Measurements from ENCODE around the gene PLXND1. TPM values are rescaled to one million over a fixed set of nuclear protein-coding genes. Genes with fewer than 3 reads are reported as not detected.

The PLXND1 gene
- total RNA-seq, 1 donor from 2014 or later: 233 TPM

GRCh38 chr3:129527262-129527661, 79.2 kb downstream of the PLXND1 start:
- no peaks in the 10 kb centered on the region for H3K27me3 ChIP-seq (ENCODE audit: low read depth)
- H3K4me1 ChIP-seq: no peaks in the 10 kb centered on the region
- no peak overlapping the region for H3K4me3 ChIP-seq
- no peaks in the 10 kb centered on the region for H3K9me3 ChIP-seq
- no peaks in the 10 kb centered on the region for H3K36me3 ChIP-seq
- DNase-seq: no peak
- no peak for TF ChIP-seq CTCF (IDR thresholded peaks at IDR 0.05)
- ATAC-seq: no peak
- no peak overlapping the region for H3K27ac ChIP-seq
- intact Hi-C loops (cut with DNase I): no loop called here

- peak; percentile 71 to 78 for ATAC-seq
- Histone ChIP-seq H3K27ac (no peak overlapping the region), H3K27me3 (ENCODE audit: low read depth) (no peaks in the 10 kb centered on the region), H3K4me3 (no peak overlapping the region), H3K36me3 (no peaks in the 10 kb centered on the region), H3K9me3 (no peaks in the 10 kb centered on the region), H3K4me1 (no peaks in the 10 kb centered on the region)
- TF ChIP-seq CTCF (IDR thresholded peaks at IDR 0.05): no peak
- intact Hi-C loops (cut with DNase I): no loop called here
- no peak for DNase-seq
These were observed 80.2 kb downstream of the PLXND1 start for GRCh38 chr3:129526121-129526900.

- Histone ChIP-seq H3K27me3 (ENCODE audit: low read depth) (no peaks in the 10 kb centered on the region), H3K36me3 (no peaks in the 10 kb centered on the region), H3K27ac (no peak overlapping the region), H3K4me1 (no peaks in the 10 kb centered on the region), H3K4me3 (no peak overlapping the region), H3K9me3 (no peaks in the 10 kb centered on the region)
- TF ChIP-seq CTCF (IDR thresholded peaks at IDR 0.05): no peak
- ATAC-seq: no peak
- intact Hi-C loops (cut with DNase I): no loop called here
- no peak for DNase-seq
These were observed 81.0 kb downstream of the PLXND1 start for GRCh38 chr3:129525341-129525968.

- H3K9me3 ChIP-seq: no peaks in the 10 kb centered on the region
- TF ChIP-seq CTCF (IDR thresholded peaks at IDR 0.05): no peak
- ATAC-seq (no peak), DNase-seq (no peak)
- H3K4me3 ChIP-seq: no peak overlapping the region
- no peaks in the 10 kb centered on the region for H3K27me3 ChIP-seq (ENCODE audit: low read depth)
- intact Hi-C loops (cut with DNase I): no loop called here
- H3K27ac ChIP-seq: no peak overlapping the region
- peaks cover 9% of the 10 kb centered on the region for H3K36me3 ChIP-seq
- H3K4me1 ChIP-seq: no peaks in the 10 kb centered on the region
These were observed 82.4 kb downstream of the PLXND1 start for GRCh38 chr3:129524081-129524480.

- intact Hi-C loops (cut with DNase I): no loop called here
- no peaks in the 10 kb centered on the region for H3K4me1 ChIP-seq
- no peak for TF ChIP-seq CTCF (IDR thresholded peaks at IDR 0.05)
- no peaks in the 10 kb centered on the region for H3K9me3 ChIP-seq
- ATAC-seq (no peak), DNase-seq (no peak)
- no peaks in the 10 kb centered on the region for H3K27me3 ChIP-seq (ENCODE audit: low read depth)
- H3K27ac ChIP-seq: no peak overlapping the region
- no peak overlapping the region for H3K4me3 ChIP-seq
- H3K36me3 ChIP-seq: peaks cover 12% of the 10 kb centered on the region
These were observed 83.5 kb downstream of the PLXND1 start for GRCh38 chr3:129522953-129523352.

Measured in lower lobe of right lung (tissue), 2 donors.